Epidermal melanocyte (primary cell): Measurements from ENCODE around the gene C16orf82.
"Not testable (repeated sequence)": the region's sequence is repeated elsewhere in the genome, so short reads cannot be mapped to it uniquely, and the experiment has no call there.

Experiments
- DNase-seq: peaks from one replicate; pipeline ENCODE4 v3.0.0; 2011; ENCODE audit warnings: low spot score; ENCODE audit not compliant: insufficient read length

The C16orf82 gene

GRCh38 chr16:27086031-27086430 lies 19.3 kb downstream of the C16orf82 start:
- DNase-seq: not testable (repeated sequence)

GRCh38 chr16:27088216-27088615 lies 21.5 kb downstream of the C16orf82 start:
- DNase-seq: no peak

- no peak for DNase-seq
Measured at GRCh38 chr16:27096375-27096774, 29.6 kb downstream of the C16orf82 start.

- no peak for DNase-seq
Measured at GRCh38 chr16:27097800-27098230, 31.1 kb downstream of the C16orf82 start.

GRCh38 chr16:27098366-27099049 lies 31.8 kb downstream of the C16orf82 start:
- DNase-seq: no peak

GRCh38 chr16:27102701-27103575 lies 36.2 kb downstream of the C16orf82 start:
- no peak for DNase-seq

- no peak for DNase-seq
Measured at GRCh38 chr16:27103954-27104353, 37.2 kb downstream of the C16orf82 start.

GRCh38 chr16:27106305-27106704 lies 39.6 kb downstream of the C16orf82 start:
- no peak for DNase-seq

- DNase-seq: no peak
Measured at GRCh38 chr16:27107185-27107592, 40.5 kb downstream of the C16orf82 start.

GRCh38 chr16:27108051-27108770 lies 41.5 kb downstream of the C16orf82 start:
- DNase-seq: no peak

- DNase-seq: no peak
Measured at GRCh38 chr16:27108826-27109665, 42.3 kb downstream of the C16orf82 start.

- DNase-seq: peak; percentile 30
Measured at GRCh38 chr16:27109666-27110523, 43.2 kb downstream of the C16orf82 start.

GRCh38 chr16:27110524-27110896 lies 43.8 kb downstream of the C16orf82 start:
- DNase-seq: no peak

GRCh38 chr16:27111486-27111885 lies 44.8 kb downstream of the C16orf82 start:
- no peak for DNase-seq

GRCh38 chr16:27112093-27112811 lies 45.5 kb downstream of the C16orf82 start:
- no peak for DNase-seq

- DNase-seq: no peak
Measured at GRCh38 chr16:27113341-27113841, 46.7 kb downstream of the C16orf82 start.

- DNase-seq: no peak
Measured at GRCh38 chr16:27114006-27114405, 47.3 kb downstream of the C16orf82 start.

GRCh38 chr16:27118526-27118925 lies 51.8 kb downstream of the C16orf82 start:
- DNase-seq: no peak
